B cell (primary cell): ENCODE results near the gene NEU2. TPM values are rescaled to one million over a fixed set of nuclear protein-coding genes. Genes with fewer than 3 reads are reported as not detected.
A peak's percentile ranks its signal among the peaks of the same experiment; 100 is the strongest.

Experiments used
- ATAC-seq: fragments of 200-7000 bp; cut with Tn5 transposase; one replicate; pipeline ENCODE4 v1.10.0; 2021; ENCODE audit warnings: low read depth, mild to moderate bottlenecking, moderate number of reproducible peaks, moderate library complexity
- CTCF ChIA-PET: fragments of 350-600 bp; sonication (Branson Sonifier 250); formaldehyde crosslinking; loops from one replicate; lab custom pipeline; 2021; ENCODE audit warnings: antibody characterized with exemption, inconsistent platforms; lab: Charles Lee
- POLR2A ChIA-PET: fragments of 350-600 bp; sonication (Branson Sonifier 250); formaldehyde crosslinking; loops from one replicate; lab custom pipeline; 2021; ENCODE audit warnings: antibody characterized with exemption; lab: Charles Lee
- DNase-seq: peaks from one replicate; pipeline ENCODE4 v3.0.0; 2013
- H2AFZ ChIP-seq: 2 replicates; pipeline ENCODE4 v1.6.1; 2012; ENCODE audit warnings: mild to moderate bottlenecking, low read depth, low read length; ENCODE audit not compliant: insufficient read depth, poor library complexity, severe bottlenecking
- H3K27ac ChIP-seq, 2 donors: 1 replicate in 1 of 2; 2 replicates in 1 of 2; pipeline ENCODE4 v1.5.1; 2012 to 2013; ENCODE audit warnings: low read length in 2 of 2, mild to moderate bottlenecking in 2 of 2, moderate library complexity in 1 of 2
- H3K27me3 ChIP-seq, 4 experiments: fragments of 200-600 bp in 1 of 4; sonication (generic) in 1 of 4; replicated peaks in 1 of 4; 1 replicate in 2 of 4; 2 replicates in 2 of 4; pipeline versions ENCODE4 v1.6.1 to v1.7.0; 2013 to 2016; ENCODE audit warnings: low read length in 3 of 4, mild to moderate bottlenecking in 2 of 4, mixed read lengths in 1 of 4, moderate library complexity in 1 of 4; ENCODE audit not compliant: insufficient read depth in 4 of 4, control insufficient read depth in 3 of 4; ENCODE audit errors: control extremely low read depth in 1 of 4
- H3K36me3 ChIP-seq, 2 experiments: replicated peaks in 1 of 2; 1 replicate in 1 of 2; 2 replicates in 1 of 2; pipeline versions ENCODE4 v1.6.1 to v1.7.1; 2013; ENCODE audit warnings: low read length in 1 of 2; ENCODE audit not compliant: insufficient read depth in 2 of 2, control insufficient read depth in 1 of 2; ENCODE audit errors: control extremely low read depth in 1 of 2, extremely low read depth in 1 of 2
- H3K4me1 ChIP-seq, 2 donors: fragments of 200-600 bp in 1 of 2; sonication (generic) in 1 of 2; 1 replicate in 1 of 2; 2 replicates in 1 of 2; pipeline versions ENCODE4 v1.5.1 to v1.6.1; 2013 to 2017; ENCODE audit warnings: low read length in 2 of 2; ENCODE audit not compliant: control insufficient read depth in 2 of 2, insufficient read depth in 2 of 2
- H3K4me2 ChIP-seq: replicated peaks from 2 replicates; pipeline ENCODE3; 2012; ENCODE audit warnings: mild to moderate bottlenecking, low read depth, low read length; ENCODE audit not compliant: poor library complexity, severe bottlenecking
- H3K4me3 ChIP-seq, 5 experiments: fragments of 200-600 bp in 1 of 5; sonication (generic) in 1 of 5; 1 replicate in 3 of 5; 2 replicates in 2 of 5; pipeline versions ENCODE4 v1.5.1 to v1.7.0; 2011 to 2016; ENCODE audit warnings: low read length in 4 of 5, mild to moderate bottlenecking in 4 of 5, low read depth in 2 of 5, control low read depth in 1 of 5, moderate library complexity in 1 of 5; ENCODE audit not compliant: insufficient read depth in 1 of 5; ENCODE audit errors: control extremely low read depth in 1 of 5, extremely low read depth in 1 of 5
- H3K79me2 ChIP-seq: fragments of 200-600 bp; sonication (generic); one replicate; pipeline ENCODE4 v1.6.0; 2016; ENCODE audit warnings: low read length; ENCODE audit not compliant: control insufficient read depth, insufficient read depth
- H3K9ac ChIP-seq: fragments of 200-600 bp; sonication (generic); 2 replicates; pipeline ENCODE4 v1.6.1; 2017; ENCODE audit warnings: mild to moderate bottlenecking, low read length, moderate library complexity
- H3K9me3 ChIP-seq, 3 donors: one replicate each; pipeline versions ENCODE4 v1.6.1 to v1.7.1; 2013; ENCODE audit warnings: low read length in 2 of 3; ENCODE audit not compliant: control insufficient read depth in 2 of 3, insufficient read depth in 1 of 3; ENCODE audit errors: control extremely low read depth in 1 of 3
- H4K20me1 ChIP-seq: 2 replicates; pipeline ENCODE4 v1.6.0; 2012; ENCODE audit warnings: mild to moderate bottlenecking, low read length; ENCODE audit not compliant: insufficient read depth, control insufficient read depth, poor library complexity, severe bottlenecking
- H3K27ac Mint-ChIP-seq: one replicate; pipeline ENCODE4 v1.8.0; 2021; ENCODE audit warnings: mixed read lengths
- H3K27me3 Mint-ChIP-seq: one replicate; pipeline ENCODE4 v1.8.0; 2021; ENCODE audit warnings: mixed read lengths
- H3K4me1 Mint-ChIP-seq: one replicate; pipeline ENCODE4 v1.8.0; 2021; ENCODE audit warnings: mixed read lengths
- H3K4me3 Mint-ChIP-seq: one replicate; pipeline ENCODE4 v1.8.0; 2021; ENCODE audit warnings: mixed read lengths
- H3K9me3 Mint-ChIP-seq: one replicate; pipeline ENCODE4 v1.8.0; 2022; ENCODE audit warnings: mixed read lengths; ENCODE audit not compliant: insufficient read depth
- CTCF ChIP-seq: fragments of 200-600 bp; IDR thresholded peaks from one replicate; pipeline ENCODE4 v1.8.0; 2022; ENCODE audit warnings: antibody characterized with exemption, mild to moderate bottlenecking
- EZH2 ChIP-seq: IDR thresholded peaks from 2 replicates; pipeline ENCODE4 v1.6.1; 2012; ENCODE audit warnings: borderline replicate concordance, low read depth, mild to moderate bottlenecking, moderate library complexity, low read length; ENCODE audit not compliant: insufficient read depth, poor library complexity, severe bottlenecking
- WGBS: methylation state at CpG from one replicate; pipeline ENCODE4 v1.1.5; 2013; ENCODE audit warnings: missing lambda C conversion rate; ENCODE audit not compliant: insufficient coverage; 5-methylcytosine and 5-hydroxymethylcytosine counted together
- intact Hi-C: fragments of 100-400 bp; cut with micrococcal nuclease; formaldehyde crosslinking; loops from one replicate; pipeline ENCODE4 v1.10.0; 2022
- polyA plus RNA-seq: library from polyadenylated mRNA; depleted of rRNA; stranded (reverse); fragments of >200 nt; gene quantifications from 2 replicates; pipeline ENCODE4 v1.2.3, GENCODE V29; 2012
- total RNA-seq, 2 donors: library from RNA; stranded (reverse); fragments of 120-200 nt in 1 of 2; gene quantifications; 1 replicate in 1 of 2; 2 replicates in 1 of 2; pipeline versions ENCODE4 v1.2.3 to v1.2.4, GENCODE V29; 2013 to 2022

The NEU2 gene
- total and polyA plus RNA-seq, 2 donors (not counting 1 experiment from before 2014, with no cell fraction given): not detected

GRCh38 chr2:233068762-233069418, 36.4 kb downstream of the NEU2 start:
- DNase-seq (no peak), ATAC-seq (peak; percentile 44)
- TF ChIP-seq EZH2: no peak
- TF ChIP-seq CTCF: no peak
- H3K27ac Mint-ChIP-seq: peak overlapping the region; percentile 79
- peaks cover 77 to 86% of the 10 kb centered on the region in 2 donors for H3K4me1 ChIP-seq
- peaks cover 97% of the 10 kb centered on the region for H3K79me2 ChIP-seq
- 45% methylated on average over 5 of the region's 9 CpGs for WGBS
- H3K9me3 ChIP-seq: peaks cover 0 to 3% (median 0%) of the 10 kb centered on the region in 3 donors
- intact Hi-C loops: no loop called here
- H3K9me3 Mint-ChIP-seq: no peaks in the 10 kb centered on the region
- peak overlapping the region; percentile 67 for H3K4me2 ChIP-seq
- peaks cover 64% of the 10 kb centered on the region for H4K20me1 ChIP-seq
- H3K4me3 ChIP-seq: peak overlapping the region in 2 of 5 experiments; percentile 25 to 47
- ChIA-PET CTCF (interaction anchor here (0.6 to 2.9 kb wide), 3 partner anchors 15 to 118 kb away, joined by 3 to 11 read pairs (median 4); no protein-coding TSS in a partner anchor), POLR2A (interaction anchor here (0.9 to 5.2 kb wide), 4 partner anchors 8 to 32 kb away, joined by 3 to 25 read pairs (median 14); partner anchors contain the start of gene INPP5D)
- peaks cover 14 to 56% of the 10 kb centered on the region in 2 experiments for H3K36me3 ChIP-seq
- H3K27ac ChIP-seq: peak overlapping the region; percentile 42 to 75
- peak overlapping the region; percentile 40 for H3K9ac ChIP-seq
- no peaks in the 10 kb centered on the region for H3K27me3 ChIP-seq
- peak overlapping the region; percentile 82 for H3K4me3 Mint-ChIP-seq
- H3K4me1 Mint-ChIP-seq: peaks cover 70% of the 10 kb centered on the region
- no peaks in the 10 kb centered on the region for H3K27me3 Mint-ChIP-seq
- peak overlapping the region; percentile 23 for H2AFZ ChIP-seq

- Histone ChIP-seq H3K9me3 (peaks cover 0 to 3% (median 0%) of the 10 kb centered on the region in 3 donors), H3K27me3 (no peaks in the 10 kb centered on the region), H3K4me3 (peak overlapping the region in 1 of 5 experiments; percentile 13), H3K4me2 (peak overlapping the region; percentile 50), H3K9ac (peak overlapping the region; percentile 13), H4K20me1 (peaks cover 34% of the 10 kb centered on the region), H3K27ac (peak overlapping the region; percentile 49 to 87), H3K36me3 (peaks cover 15 to 37% of the 10 kb centered on the region in 2 experiments), H2AFZ (no peak overlapping the region), H3K4me1 (peaks cover 88 to 90% of the 10 kb centered on the region in 2 donors), H3K79me2 (peaks cover 95% of the 10 kb centered on the region)
- ChIA-PET CTCF (interaction anchor here (1.1 kb wide), 1 partner anchor 8 kb away, joined by 3 read pairs; no protein-coding TSS in a partner anchor), POLR2A (interaction anchor here (0.6 kb wide), 3 partner anchors 25 to 67 kb away, joined by 3 to 4 read pairs (median 4); no protein-coding TSS in a partner anchor)
- DNase-seq (no peak), ATAC-seq (no peak)
- Mint-ChIP-seq H3K4me1 (peaks cover 46% of the 10 kb centered on the region), H3K9me3 (no peaks in the 10 kb centered on the region), H3K4me3 (peak overlapping the region; percentile 8), H3K27ac (no peak overlapping the region), H3K27me3 (no peaks in the 10 kb centered on the region)
- 83% methylated on average over 3 of the region's 4 CpGs for WGBS
- intact Hi-C loops: no loop called here
- no peak for TF ChIP-seq CTCF
- no peak for TF ChIP-seq EZH2
These were observed 40.4 kb downstream of the NEU2 start for GRCh38 chr2:233072838-233073237.
